Esophagus squamous epithelium (tissue), 5 donors: ENCODE results near the gene MESD. TPM values are rescaled to one million over a fixed set of nuclear protein-coding genes. Genes with fewer than 3 reads are reported as not detected.

Experiments used
- DNase-seq: peaks from one replicate; lab custom pipeline; 2025; lab: John Stamatoyannopoulos, UW
- H3K27ac ChIP-seq, 4 donors: fragments of 200-600 bp; sonication (generic); one replicate each; pipeline ENCODE4 v1.5.1; 2016 to 2019; ENCODE audit warnings: mild to moderate bottlenecking in 1 of 4
- H3K27me3 ChIP-seq, 4 donors: fragments of 200-600 bp; sonication (generic); 1 replicate in 3 of 4; 2 replicates in 1 of 4; pipeline versions ENCODE4 v1.5.1 to v1.6.0; 2017 to 2021; ENCODE audit warnings: antibody characterized with exemption in 1 of 4
- H3K36me3 ChIP-seq, 3 donors: fragments of 200-600 bp; sonication (generic); one replicate each; pipeline ENCODE4 v1.5.1; 2016 to 2019
- H3K4me1 ChIP-seq, 3 donors: fragments of 200-600 bp; sonication (generic); one replicate each; pipeline ENCODE4 v1.5.1; 2017 to 2019
- H3K4me3 ChIP-seq, 4 donors: fragments of 200-600 bp; sonication (generic); 1 replicate in 3 of 4; 2 replicates in 1 of 4; pipeline ENCODE4 v1.5.1; 2016 to 2019; ENCODE audit warnings: mild to moderate bottlenecking in 2 of 4, moderate library complexity in 1 of 4
- H3K9me3 ChIP-seq, 3 donors: fragments of 200-600 bp; sonication (generic); one replicate each; pipeline ENCODE4 v1.5.1; 2016 to 2019
- POLR2A ChIP-seq, 4 donors: fragments of 450-650 bp; IDR thresholded peaks; one replicate each; pipeline ENCODE4 v1.6.1; 2017; ENCODE audit warnings: antibody characterized with exemption in 4 of 4, mild to moderate bottlenecking in 4 of 4, moderate library complexity in 3 of 4
- WGBS, 2 donors: methylation state at CpG; one replicate each; pipeline ENCODE4 v1.1.5; 2018; 5-methylcytosine and 5-hydroxymethylcytosine counted together
- intact Hi-C: fragments of 100-400 bp; cut with DNase I; formaldehyde crosslinking; loops from one replicate; pipeline ENCODE4 v1.15.0; 2022
- total RNA-seq, 4 donors: library from RNA; depleted of rRNA; stranded (reverse); fragments of >200 nt; gene quantifications; one replicate each; pipeline ENCODE4 v1.1.0, GENCODE V29; 2016
- TF ChIP-seq, protein P1 (sequence below), 6 experiments: fragments of 450-650 bp in 4 of 6; fragments of 200-600 bp in 2 of 6; sonication (generic) in 2 of 6; IDR thresholded peaks; one replicate each; pipeline ENCODE4 v1.5.1; 2016 to 2019; ENCODE audit warnings: antibody characterized with exemption in 6 of 6, mild to moderate bottlenecking in 4 of 6, moderate library complexity in 4 of 6
- donor health status: DM: yes; HTN: yes; CAD: no.

The MESD gene
- total RNA-seq, 4 donors from 2014 or later, result 13.8 to 25.4 (median 19.1) TPM

DNA sequence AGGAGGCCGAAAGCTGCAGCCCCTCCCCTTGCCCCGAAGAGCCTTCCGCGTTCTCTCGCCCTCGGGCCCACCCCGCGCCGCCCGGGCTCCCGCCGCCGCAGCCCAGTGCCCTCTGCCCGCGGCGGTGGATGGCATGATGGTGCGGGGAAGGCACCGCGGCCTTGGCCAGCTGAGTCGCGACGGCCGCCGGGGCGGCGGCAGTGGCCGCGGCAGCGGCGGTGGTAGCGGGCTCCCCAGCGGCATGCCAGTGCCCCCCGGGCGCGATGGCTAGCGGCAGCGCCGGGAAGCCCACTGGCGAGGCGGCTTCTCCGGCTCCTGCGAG, 12.4 kb upstream of the MESD start:
- Histone ChIP-seq H3K27me3 (no peaks in the 10 kb centered on the region), H3K4me1 (peaks cover 11 to 80% (median 30%) of the 10 kb centered on the region in 3 donors), H3K9me3 (no peaks in the 10 kb centered on the region), H3K36me3 (peaks cover 0 to 20% (median 7%) of the 10 kb centered on the region in 3 donors), H3K4me3 (peak overlapping the region; percentile 73 to 90 (median 88)), H3K27ac (peak overlapping the region; percentile 97 to 100 (median 99))
- intact Hi-C loops, result no loop called here
- TF ChIP-seq, protein P1, sequence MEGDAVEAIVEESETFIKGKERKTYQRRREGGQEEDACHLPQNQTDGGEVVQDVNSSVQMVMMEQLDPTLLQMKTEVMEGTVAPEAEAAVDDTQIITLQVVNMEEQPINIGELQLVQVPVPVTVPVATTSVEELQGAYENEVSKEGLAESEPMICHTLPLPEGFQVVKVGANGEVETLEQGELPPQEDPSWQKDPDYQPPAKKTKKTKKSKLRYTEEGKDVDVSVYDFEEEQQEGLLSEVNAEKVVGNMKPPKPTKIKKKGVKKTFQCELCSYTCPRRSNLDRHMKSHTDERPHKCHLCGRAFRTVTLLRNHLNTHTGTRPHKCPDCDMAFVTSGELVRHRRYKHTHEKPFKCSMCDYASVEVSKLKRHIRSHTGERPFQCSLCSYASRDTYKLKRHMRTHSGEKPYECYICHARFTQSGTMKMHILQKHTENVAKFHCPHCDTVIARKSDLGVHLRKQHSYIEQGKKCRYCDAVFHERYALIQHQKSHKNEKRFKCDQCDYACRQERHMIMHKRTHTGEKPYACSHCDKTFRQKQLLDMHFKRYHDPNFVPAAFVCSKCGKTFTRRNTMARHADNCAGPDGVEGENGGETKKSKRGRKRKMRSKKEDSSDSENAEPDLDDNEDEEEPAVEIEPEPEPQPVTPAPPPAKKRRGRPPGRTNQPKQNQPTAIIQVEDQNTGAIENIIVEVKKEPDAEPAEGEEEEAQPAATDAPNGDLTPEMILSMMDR (IDR thresholded peaks at IDR 0.05), result no peak
- DNase-seq, result no peak
- WGBS, 2 donors, result no CpG with 5 or more reads among the region's 42 CpGs

DNA sequence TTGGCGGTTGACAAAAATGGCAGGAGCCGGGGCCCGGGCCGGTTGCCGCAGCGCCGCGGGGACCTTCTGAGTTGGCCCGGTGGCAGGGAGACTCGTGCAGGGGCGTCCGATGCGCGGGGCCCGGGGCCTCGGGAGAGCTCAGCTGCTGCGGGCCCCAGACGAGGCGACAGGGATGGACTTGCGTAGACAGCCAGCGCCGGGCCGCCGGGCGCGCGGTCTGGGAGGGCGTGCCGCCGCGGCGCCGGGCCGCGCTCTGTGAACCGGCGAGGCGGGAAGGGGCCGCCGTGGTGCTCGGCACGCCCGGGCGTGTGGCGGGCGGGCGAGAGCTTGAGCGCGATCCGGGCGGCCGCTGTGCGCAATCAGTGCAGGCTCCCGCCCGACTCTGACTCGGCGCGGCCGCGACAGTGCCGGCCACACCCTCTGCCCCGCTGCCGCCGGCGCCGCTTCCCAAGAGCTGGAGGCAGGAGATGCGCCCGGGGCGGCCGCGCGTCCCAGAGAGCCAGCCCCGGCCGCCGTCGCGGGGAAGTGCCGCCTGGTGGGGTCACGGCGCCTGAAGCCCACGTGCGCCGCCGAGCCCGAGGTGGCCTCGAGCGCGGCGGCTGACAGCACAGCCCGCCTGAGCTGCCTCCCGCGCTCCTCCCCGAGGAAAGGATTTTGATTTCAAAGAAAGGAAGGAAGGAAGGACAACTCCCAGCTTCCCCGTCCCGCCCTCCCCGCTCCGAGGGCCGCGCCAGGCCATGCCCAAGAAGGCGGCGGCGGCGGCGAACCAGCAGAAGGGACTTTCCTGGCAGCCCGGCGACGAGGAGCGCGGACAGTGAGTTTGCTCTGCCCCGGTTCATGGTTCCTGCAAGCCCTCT, 11.8 kb upstream of the MESD start:
- 0% methylated on average over 3 to 12 of the region's 110 CpGs for WGBS, 2 donors
- peaks cover 0 to 20% (median 7%) of the 10 kb centered on the region in 3 donors for H3K36me3 ChIP-seq
- peak in 2 of 4 donors; percentile 5 to 61 for TF ChIP-seq POLR2A (IDR thresholded peaks at IDR 0.05)
- TF ChIP-seq, protein P1 (IDR thresholded peaks at IDR 0.05), result no peak
- intact Hi-C loops, result no loop called here
- peak overlapping the region; percentile 97 to 100 (median 99) for H3K27ac ChIP-seq
- no peaks in the 10 kb centered on the region for H3K9me3 ChIP-seq
- DNase-seq, result no peak
- no peaks in the 10 kb centered on the region for H3K27me3 ChIP-seq
- H3K4me3 ChIP-seq, result peak overlapping the region; percentile 73 to 90 (median 88)
- peaks cover 11 to 79% (median 30%) of the 10 kb centered on the region in 3 donors for H3K4me1 ChIP-seq

DNA sequence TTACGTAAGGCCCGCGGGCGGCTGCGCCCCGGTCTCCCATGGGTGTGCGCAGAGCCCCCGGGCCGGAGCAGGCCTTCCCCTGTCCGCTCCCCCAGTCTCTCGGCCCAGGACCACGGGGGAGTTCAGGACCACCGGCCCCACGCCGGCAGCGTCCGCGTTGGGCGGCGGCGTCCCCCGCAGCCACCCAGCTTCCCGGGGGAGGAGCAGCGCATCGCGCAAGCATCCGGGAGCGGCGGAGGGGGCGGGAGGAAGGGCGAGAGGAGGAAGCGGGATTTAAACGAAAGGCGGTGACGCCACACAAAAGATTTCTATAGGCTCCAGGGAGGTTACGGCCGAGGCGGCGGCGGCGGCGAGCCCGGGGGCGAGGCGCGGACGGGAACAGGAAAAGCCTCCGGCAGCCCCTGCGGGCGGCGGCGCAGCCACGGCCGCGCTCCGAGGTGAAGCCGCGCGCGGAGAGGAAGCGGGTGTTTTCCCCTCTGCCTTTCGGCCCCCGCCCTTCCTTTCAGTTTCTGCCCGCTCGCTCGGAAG, 11.1 kb upstream of the MESD start, which contains the start of gene TLNRD1:
TLNRD1 (plus strand) TSS at position 300 of the 528 bp plus-strand sequence. CDS start 1,349 bp downstream, outside the sequence.
- Histone ChIP-seq H3K27ac (peak within 1 kb of the TSS; percentile 97 to 100 (median 99)), H3K9me3 (no peaks in the 10 kb centered on the region), H3K4me1 (peaks cover 11 to 72% (median 30%) of the 10 kb centered on the region in 3 donors), H3K27me3 (no peaks in the 10 kb centered on the region), H3K4me3 (peak within 1 kb of the TSS; percentile 73 to 90 (median 88)), H3K36me3 (peaks cover 0 to 20% (median 7%) of the 10 kb centered on the region in 3 donors)
- WGBS, 2 donors, result 0% methylated on average over 2 of the region's 66 CpGs; no CpG with 5 or more reads in 1 of the 2 donors
- intact Hi-C loops, result no loop called here
- TF ChIP-seq, protein P1 (IDR thresholded peaks at IDR 0.05), result no peak
- TF ChIP-seq POLR2A (IDR thresholded peaks at IDR 0.05), result peak in 3 of 4 donors; percentile 77 to 93 (median 85)
- DNase-seq, result peak; percentile 70

DNA sequence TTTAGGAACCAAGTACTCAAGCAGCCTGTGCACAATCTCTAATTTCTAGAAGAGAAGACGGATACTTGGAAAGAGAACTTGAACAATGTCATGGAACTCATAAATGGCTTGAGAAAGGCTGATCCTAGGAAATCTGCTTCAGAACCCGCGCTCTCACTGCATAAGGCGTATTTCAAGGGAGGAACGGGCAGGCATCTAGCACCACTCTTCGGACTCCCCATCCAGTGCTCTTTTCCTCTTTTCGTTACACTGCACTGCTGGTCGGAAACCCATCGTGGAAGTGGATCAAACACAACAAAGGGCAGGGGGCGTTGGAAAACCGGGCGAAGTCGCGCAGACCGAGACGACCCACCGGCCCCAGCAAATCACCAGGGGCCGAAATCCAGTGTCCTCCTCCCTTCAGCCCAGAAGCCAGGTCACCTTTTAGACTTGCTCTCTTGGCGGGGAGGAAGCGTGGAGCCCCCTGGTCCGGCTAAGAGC, 10.6 kb upstream of the MESD start:
- H3K9me3 ChIP-seq, result no peaks in the 10 kb centered on the region
- 1 to 2% methylated on average over 18 to 19 of the region's 21 CpGs for WGBS, 2 donors
- H3K27ac ChIP-seq, result peak overlapping the region; percentile 97 to 100 (median 99)
- DNase-seq, result no peak
- peaks cover 0 to 20% (median 7%) of the 10 kb centered on the region in 3 donors for H3K36me3 ChIP-seq
- intact Hi-C loops, result no loop called here
- H3K27me3 ChIP-seq, result no peaks in the 10 kb centered on the region
- H3K4me1 ChIP-seq, result peaks cover 11 to 67% (median 26%) of the 10 kb centered on the region in 3 donors
- TF ChIP-seq POLR2A (IDR thresholded peaks at IDR 0.05), result no peak
- TF ChIP-seq, protein P1 (IDR thresholded peaks at IDR 0.05), result no peak
- peak overlapping the region; percentile 73 to 90 (median 88) for H3K4me3 ChIP-seq
